ENCODE data around the gene CACNG7. TPM values are rescaled to one million over a fixed set of nuclear protein-coding genes. Genes with fewer than 3 reads are reported as not detected.
A peak's percentile ranks its signal among the peaks of the same experiment; 100 is the strongest.

The CACNG7 gene
- total RNA-seq, 2 donors from 2014 or later, result not detected

DNA sequence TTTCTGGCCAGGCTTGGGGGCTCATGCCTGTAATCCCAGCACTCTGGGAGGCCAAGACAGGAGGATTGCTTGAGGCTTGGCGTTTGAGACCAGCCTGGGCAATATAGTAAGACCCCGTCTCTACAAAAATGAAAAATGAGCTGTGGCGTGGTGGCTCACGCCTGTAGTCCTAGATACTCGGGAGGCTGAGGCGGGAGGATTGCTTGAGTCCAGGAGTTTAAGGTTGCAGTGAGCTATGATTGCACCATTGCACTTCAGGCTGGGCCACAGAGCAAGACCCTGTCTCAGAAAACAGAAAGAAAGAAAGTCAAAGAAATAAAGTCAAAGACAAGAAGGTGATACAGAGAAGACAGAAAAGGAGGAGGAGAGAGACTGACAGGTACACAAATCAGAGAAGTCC, 79.9 kb downstream of the CACNG7 start:
- Histone ChIP-seq H3K4me1 (peaks cover 0 to 12% of the 10 kb centered on the region in 2 donors), H3K9me3 (no peaks in the 10 kb centered on the region), H3K4me3 (no peak overlapping the region), H3K36me3 (no peaks in the 10 kb centered on the region), H3K27me3 (peaks cover 5 to 20% of the 10 kb centered on the region in 2 donors), H3K27ac (no peak overlapping the region)
- TF ChIP-seq, protein P1, sequence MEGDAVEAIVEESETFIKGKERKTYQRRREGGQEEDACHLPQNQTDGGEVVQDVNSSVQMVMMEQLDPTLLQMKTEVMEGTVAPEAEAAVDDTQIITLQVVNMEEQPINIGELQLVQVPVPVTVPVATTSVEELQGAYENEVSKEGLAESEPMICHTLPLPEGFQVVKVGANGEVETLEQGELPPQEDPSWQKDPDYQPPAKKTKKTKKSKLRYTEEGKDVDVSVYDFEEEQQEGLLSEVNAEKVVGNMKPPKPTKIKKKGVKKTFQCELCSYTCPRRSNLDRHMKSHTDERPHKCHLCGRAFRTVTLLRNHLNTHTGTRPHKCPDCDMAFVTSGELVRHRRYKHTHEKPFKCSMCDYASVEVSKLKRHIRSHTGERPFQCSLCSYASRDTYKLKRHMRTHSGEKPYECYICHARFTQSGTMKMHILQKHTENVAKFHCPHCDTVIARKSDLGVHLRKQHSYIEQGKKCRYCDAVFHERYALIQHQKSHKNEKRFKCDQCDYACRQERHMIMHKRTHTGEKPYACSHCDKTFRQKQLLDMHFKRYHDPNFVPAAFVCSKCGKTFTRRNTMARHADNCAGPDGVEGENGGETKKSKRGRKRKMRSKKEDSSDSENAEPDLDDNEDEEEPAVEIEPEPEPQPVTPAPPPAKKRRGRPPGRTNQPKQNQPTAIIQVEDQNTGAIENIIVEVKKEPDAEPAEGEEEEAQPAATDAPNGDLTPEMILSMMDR (IDR thresholded peaks at IDR 0.05), result no peak
- DNase-seq (ENCODE audit: low spot score), result no peak

DNA sequence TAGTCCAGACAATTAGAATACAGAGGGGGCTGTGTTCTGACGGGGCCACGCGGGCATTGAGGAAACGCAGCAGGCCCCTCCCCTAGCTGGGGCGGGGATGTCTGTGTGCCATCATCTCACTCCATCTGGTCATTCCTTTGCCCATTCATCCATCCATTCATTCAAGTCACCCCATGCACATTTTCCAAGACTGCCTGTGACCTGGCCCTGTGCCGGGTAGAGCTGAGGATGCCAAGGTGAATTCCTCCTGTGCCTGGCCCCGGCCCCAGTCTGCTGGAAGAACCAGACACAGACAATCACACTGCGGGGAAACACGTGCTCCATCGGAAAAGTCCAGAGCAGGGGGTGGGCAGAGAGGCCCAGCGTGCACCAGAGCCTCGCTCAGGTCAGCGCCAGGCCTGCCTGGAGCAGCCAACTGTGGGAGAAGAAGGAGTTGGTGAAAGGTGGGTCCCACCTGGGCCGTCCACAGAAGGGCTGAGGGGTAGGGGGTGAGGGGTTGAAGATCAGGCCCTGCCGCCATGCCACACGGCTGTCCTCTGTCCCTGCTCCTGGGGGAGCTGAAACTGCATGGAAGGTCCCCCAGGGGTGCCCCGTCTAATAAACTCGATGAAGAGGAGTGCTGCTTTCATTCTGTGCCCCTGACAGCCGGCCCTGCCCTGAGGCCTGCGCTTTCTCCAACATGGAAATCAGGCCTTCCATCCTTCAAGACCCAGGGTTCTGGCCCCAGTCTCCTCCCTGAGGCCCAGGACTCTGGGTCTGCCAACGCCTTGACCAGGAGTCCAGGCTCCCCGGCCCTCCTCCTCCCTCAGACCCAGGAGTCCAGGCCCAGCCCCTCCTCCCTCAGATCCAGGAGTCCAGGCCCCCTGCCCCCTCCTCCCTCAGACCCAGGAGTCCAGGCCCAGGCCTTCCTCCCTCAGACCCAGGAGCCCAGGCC, 80.8 kb downstream of the CACNG7 start:
- Histone ChIP-seq H3K27me3 (peaks cover 5 to 20% of the 10 kb centered on the region in 2 donors), H3K4me3 (no peak overlapping the region), H3K27ac (no peak overlapping the region), H3K36me3 (no peaks in the 10 kb centered on the region), H3K9me3 (no peaks in the 10 kb centered on the region), H3K4me1 (peaks cover 0 to 12% of the 10 kb centered on the region in 2 donors)
- TF ChIP-seq, protein P1 (IDR thresholded peaks at IDR 0.05), result no peak
- no peak for DNase-seq (ENCODE audit: low spot score)

DNA sequence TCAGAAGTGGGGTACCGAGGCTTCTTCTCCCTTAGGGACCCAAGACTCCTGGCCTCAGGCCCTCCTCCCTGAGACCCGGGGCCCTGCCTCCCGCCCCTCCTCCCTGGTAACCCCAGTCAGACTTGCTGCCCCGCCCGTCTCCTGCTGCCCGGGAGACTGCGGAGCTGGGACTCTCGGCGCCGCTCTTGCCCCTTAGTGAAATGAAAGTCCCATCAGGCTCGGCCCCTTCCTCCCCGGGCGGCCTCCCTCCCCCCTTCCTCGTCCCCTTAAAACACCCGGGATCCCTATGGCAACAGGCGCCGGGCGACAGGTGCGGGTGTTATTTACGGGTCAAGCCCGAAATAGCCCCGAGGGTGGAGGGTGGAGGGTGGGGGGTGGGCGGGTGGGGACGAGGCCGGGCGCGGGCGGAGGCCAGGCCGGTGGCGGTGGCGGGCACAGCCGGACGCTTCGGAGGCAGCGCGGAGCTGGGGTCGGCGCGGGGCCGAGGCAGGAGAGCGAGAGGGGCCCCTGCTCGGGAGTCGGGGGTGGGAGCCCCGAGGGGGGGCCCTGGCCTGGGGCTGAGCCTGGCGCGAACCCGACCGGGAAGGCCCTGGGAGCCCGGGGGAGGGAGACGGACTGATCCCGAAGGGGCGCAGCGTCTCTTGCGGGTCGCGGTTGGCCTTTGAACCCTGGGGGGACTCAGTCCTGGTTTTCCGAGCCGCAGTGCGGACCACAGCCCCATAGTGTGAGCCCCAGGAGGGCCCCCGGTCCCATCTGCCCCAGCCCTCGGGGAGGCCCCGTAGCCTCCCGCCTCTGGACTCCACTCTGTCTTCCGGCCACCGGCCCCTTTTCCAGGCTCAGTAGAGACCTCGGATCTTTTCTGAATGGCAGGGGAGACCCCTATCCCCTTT, 82.4 kb downstream of the CACNG7 start, which contains the start of gene CACNG6:
TSS of gene CACNG6 (plus strand) at position 414 of the 890 bp plus-strand sequence. CDS start 1,241 bp downstream, outside the sequence.
- TF ChIP-seq, protein P1 (IDR thresholded peaks at IDR 0.05), result no peak
- Histone ChIP-seq H3K27me3 (peaks cover 5 to 20% of the 10 kb centered on the region in 2 donors), H3K27ac (no peak within 1 kb of the TSS), H3K4me3 (peak within 1 kb of the TSS in 1 of 2 donors; percentile 42), H3K9me3 (no peaks in the 10 kb centered on the region), H3K4me1 (peaks cover 0 to 12% of the 10 kb centered on the region in 2 donors), H3K36me3 (no peaks in the 10 kb centered on the region)
- no peak for DNase-seq (ENCODE audit: low spot score)

DNA sequence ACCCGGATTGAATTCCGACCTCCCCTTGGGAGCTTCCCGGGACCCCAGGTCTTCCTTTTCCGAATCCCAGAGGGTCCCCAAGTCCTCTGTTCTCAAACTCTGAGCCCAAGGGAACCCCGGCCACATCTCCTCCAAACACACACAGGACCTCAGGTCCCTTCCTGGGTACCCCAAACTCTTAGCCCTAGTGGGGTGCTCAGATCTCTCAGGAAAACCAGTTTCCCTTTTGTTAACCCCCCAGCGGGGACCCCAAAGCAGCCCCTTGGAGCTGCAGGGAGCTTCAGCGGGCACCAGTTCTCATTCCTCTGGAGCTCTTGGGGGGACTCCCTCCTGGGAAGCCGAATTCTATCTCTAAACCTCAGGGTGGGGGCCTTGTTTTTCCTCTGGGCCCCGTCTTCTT, 83.1 kb downstream of the CACNG7 start:
- H3K4me3 ChIP-seq, result no peak overlapping the region
- H3K4me1 ChIP-seq, result peaks cover 0 to 12% of the 10 kb centered on the region in 2 donors
- no peaks in the 10 kb centered on the region for H3K36me3 ChIP-seq
- DNase-seq (ENCODE audit: low spot score), result no peak
- H3K9me3 ChIP-seq, result no peaks in the 10 kb centered on the region
- H3K27ac ChIP-seq, result no peak overlapping the region
- TF ChIP-seq, protein P1 (IDR thresholded peaks at IDR 0.05), result no peak
- peaks cover 5 to 20% of the 10 kb centered on the region in 2 donors for H3K27me3 ChIP-seq

DNA sequence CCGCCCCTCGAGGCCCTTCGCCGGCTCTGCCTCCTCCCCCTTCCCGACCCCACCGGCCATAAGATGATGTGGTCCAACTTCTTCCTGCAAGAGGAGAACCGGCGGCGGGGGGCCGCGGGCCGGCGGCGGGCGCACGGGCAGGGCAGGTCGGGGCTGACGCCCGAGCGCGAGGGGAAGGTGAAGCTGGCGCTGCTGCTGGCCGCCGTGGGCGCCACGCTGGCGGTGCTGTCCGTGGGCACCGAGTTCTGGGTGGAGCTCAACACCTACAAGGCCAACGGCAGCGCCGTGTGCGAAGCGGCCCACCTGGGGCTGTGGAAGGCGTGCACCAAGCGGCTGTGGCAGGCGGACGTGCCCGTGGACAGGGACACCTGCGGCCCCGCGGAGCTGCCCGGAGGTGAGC, 83.7 kb downstream of the CACNG7 start:
- peaks cover 5 to 20% of the 10 kb centered on the region in 2 donors for H3K27me3 ChIP-seq
- H3K27ac ChIP-seq, result no peak overlapping the region
- no peak for DNase-seq (ENCODE audit: low spot score)
- TF ChIP-seq, protein P1 (IDR thresholded peaks at IDR 0.05), result no peak
- H3K4me3 ChIP-seq, result no peak overlapping the region
- H3K9me3 ChIP-seq, result no peaks in the 10 kb centered on the region
- no peaks in the 10 kb centered on the region for H3K36me3 ChIP-seq
- peaks cover 0 to 12% of the 10 kb centered on the region in 2 donors for H3K4me1 ChIP-seq
